ENCODE results near the gene CMSS1. TPM values are rescaled to one million over a fixed set of nuclear protein-coding genes. Genes with fewer than 3 reads are reported as not detected.

The CMSS1 gene
- total and polyA plus RNA-seq, 12 donors, result 16.2 to 75.6 (median 33.0) TPM

GRCh38 chr3:99857278-99857677, 39.6 kb downstream of the CMSS1 start:
- Histone ChIP-seq H3K4me1 (replicated peaks in 1 of 2) (peaks cover 6 to 16% of the 10 kb centered on the region in 2 donors), H3K36me3 (replicated peaks in 1 of 2) (no peaks in the 10 kb centered on the region), H3K27me3 (no peaks in the 10 kb centered on the region), H3K9me3 (replicated peaks in 1 of 3) (no peaks in the 10 kb centered on the region), H3K27ac (no peak overlapping the region), H3K4me3 (no peak overlapping the region)
- TF ChIP-seq, protein P1, sequence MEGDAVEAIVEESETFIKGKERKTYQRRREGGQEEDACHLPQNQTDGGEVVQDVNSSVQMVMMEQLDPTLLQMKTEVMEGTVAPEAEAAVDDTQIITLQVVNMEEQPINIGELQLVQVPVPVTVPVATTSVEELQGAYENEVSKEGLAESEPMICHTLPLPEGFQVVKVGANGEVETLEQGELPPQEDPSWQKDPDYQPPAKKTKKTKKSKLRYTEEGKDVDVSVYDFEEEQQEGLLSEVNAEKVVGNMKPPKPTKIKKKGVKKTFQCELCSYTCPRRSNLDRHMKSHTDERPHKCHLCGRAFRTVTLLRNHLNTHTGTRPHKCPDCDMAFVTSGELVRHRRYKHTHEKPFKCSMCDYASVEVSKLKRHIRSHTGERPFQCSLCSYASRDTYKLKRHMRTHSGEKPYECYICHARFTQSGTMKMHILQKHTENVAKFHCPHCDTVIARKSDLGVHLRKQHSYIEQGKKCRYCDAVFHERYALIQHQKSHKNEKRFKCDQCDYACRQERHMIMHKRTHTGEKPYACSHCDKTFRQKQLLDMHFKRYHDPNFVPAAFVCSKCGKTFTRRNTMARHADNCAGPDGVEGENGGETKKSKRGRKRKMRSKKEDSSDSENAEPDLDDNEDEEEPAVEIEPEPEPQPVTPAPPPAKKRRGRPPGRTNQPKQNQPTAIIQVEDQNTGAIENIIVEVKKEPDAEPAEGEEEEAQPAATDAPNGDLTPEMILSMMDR (IDR thresholded peaks at IDR 0.05), result no peak
- DNase-seq, result no peak
- intact Hi-C loops (cut with DNase I), result no loop called here
- 59 to 73% (median 67%) methylated on average over 1 of the region's 1 CpG for WGBS, 4 donors

DNA sequence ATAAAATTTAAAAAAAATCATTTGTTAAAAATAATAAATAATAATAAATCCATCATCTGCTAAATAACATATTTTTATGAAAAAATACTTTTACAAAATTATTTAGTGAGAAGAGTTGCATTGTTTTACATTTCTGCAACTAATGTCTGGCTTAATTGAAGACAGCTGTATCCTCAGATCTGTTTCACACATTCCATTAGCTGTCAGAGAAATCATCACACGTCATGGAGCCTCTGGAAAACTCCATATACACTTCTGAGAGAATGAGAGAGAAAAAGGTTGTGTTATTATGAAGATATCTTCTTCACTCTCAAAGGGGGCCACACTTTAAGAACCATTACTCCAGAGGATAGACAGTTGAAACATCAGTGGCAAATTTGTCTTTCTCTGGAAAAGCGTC, 40.8 kb downstream of the CMSS1 start:
- no peak overlapping the region for H3K4me3 ChIP-seq
- no peak for DNase-seq
- 71 to 86% (median 81%) methylated on average over 2 of the region's 2 CpGs for WGBS, 4 donors
- no peaks in the 10 kb centered on the region for H3K27me3 ChIP-seq
- no peak overlapping the region for H3K27ac ChIP-seq
- H3K9me3 ChIP-seq (replicated peaks in 1 of 3), result no peaks in the 10 kb centered on the region
- peaks cover 6 to 16% of the 10 kb centered on the region in 2 donors for H3K4me1 ChIP-seq (replicated peaks in 1 of 2)
- intact Hi-C loops (cut with DNase I), result no loop called here
- H3K36me3 ChIP-seq (replicated peaks in 1 of 2), result no peaks in the 10 kb centered on the region
- no peak for TF ChIP-seq POLR2A (IDR thresholded peaks at IDR 0.05)
- TF ChIP-seq, protein P1 (IDR thresholded peaks at IDR 0.05), result no peak

DNA sequence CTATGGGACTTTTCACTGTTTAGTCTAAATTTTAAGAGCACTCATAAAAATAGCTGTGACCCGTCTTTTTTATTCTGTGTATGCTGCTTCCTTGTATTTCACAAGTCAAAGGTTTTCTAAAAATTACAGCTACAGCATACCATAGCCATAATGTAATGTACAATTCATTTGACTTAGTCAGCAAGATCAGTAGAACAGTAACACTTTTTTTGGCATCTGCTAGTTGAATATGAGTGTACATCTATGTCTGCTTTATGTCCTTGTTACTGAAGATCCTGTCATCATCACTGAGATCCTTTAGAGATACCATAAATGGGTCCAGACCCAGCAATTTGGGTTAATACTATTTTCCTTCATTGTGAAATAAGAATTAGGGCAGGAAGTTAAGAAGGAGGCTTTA, 42.2 kb downstream of the CMSS1 start:
- intact Hi-C loops (cut with DNase I), result no loop called here
- no peak for DNase-seq
- 54 to 62% (median 60%) methylated on average over 1 of the region's 1 CpG for WGBS, 4 donors
- Histone ChIP-seq H3K4me1 (replicated peaks in 1 of 2) (peaks cover 6 to 16% of the 10 kb centered on the region in 2 donors), H3K27me3 (no peaks in the 10 kb centered on the region), H3K36me3 (replicated peaks in 1 of 2) (no peaks in the 10 kb centered on the region), H3K4me3 (no peak overlapping the region), H3K9me3 (replicated peaks in 1 of 3) (no peaks in the 10 kb centered on the region), H3K27ac (no peak overlapping the region)
- TF ChIP-seq, protein P1 (IDR thresholded peaks at IDR 0.05), result no peak
- TF ChIP-seq POLR2A (IDR thresholded peaks at IDR 0.05), result no peak

- no peak for DNase-seq
- TF ChIP-seq, protein P1 (IDR thresholded peaks at IDR 0.05), result no peak
- TF ChIP-seq POLR2A (IDR thresholded peaks at IDR 0.05), result no peak
- Histone ChIP-seq H3K36me3 (replicated peaks in 1 of 2) (no peaks in the 10 kb centered on the region), H3K27ac (no peak overlapping the region), H3K4me3 (no peak overlapping the region), H3K4me1 (replicated peaks in 1 of 2) (peaks cover 6 to 16% of the 10 kb centered on the region in 2 donors), H3K9me3 (replicated peaks in 1 of 3) (no peaks in the 10 kb centered on the region), H3K27me3 (no peaks in the 10 kb centered on the region)
- 81 to 100% (median 100%) methylated on average over 1 of the region's 1 CpG for WGBS, 4 donors
- intact Hi-C loops (cut with DNase I), result no loop called here
Measured at GRCh38 chr3:99861216-99861615, 43.6 kb downstream of the CMSS1 start.

Data from adrenal gland (tissue), 12 donors.